HEK293 (cell line): ENCODE results near the gene EVL.

Source experiments
- CTCF ChIA-PET: fragments of 350-600 bp; formaldehyde crosslinking; extraction: SDS; loops from one replicate; lab custom pipeline; 2021; ENCODE audit warnings: antibody characterized with exemption; lab: Yijun Ruan, JAX
- POLR2A ChIA-PET: fragments of 300-600 bp; formaldehyde crosslinking; extraction: SDS; loops from one replicate; lab custom pipeline; 2020; ENCODE audit warnings: antibody characterized with exemption, inconsistent platforms; lab: Yijun Ruan, JAX
- H3K27ac ChIP-seq: fragments of 200-500 bp; sonication (Bioruptor generic); 2 replicates; pipeline ENCODE4 v1.5.1; 2014; ENCODE audit warnings: low read depth, low read length, control low read depth, inconsistent platforms; ENCODE audit errors: extremely low read depth
- H3K36me3 ChIP-seq, 2 experiments: fragments of 200-500 bp in 1 of 2; sonication (Bioruptor generic) in 1 of 2; 1 replicate in 1 of 2; 2 replicates in 1 of 2; pipeline ENCODE4 v1.5.1; 2014 to 2017; ENCODE audit warnings: inconsistent platforms in 2 of 2, low read length in 2 of 2; ENCODE audit not compliant: control insufficient read depth in 2 of 2, insufficient read depth in 1 of 2
- H3K4me1 ChIP-seq: fragments of 200-500 bp; sonication (Bioruptor generic); 2 replicates; pipeline ENCODE4 v1.5.1; 2014; ENCODE audit warnings: mild to moderate bottlenecking, low read length, inconsistent platforms; ENCODE audit not compliant: control insufficient read depth, insufficient read depth
- H3K4me3 ChIP-seq: 2 replicates; pipeline ENCODE4 v1.5.1; 2011; ENCODE audit warnings: low read depth, mild to moderate bottlenecking, control low read depth, low read length, moderate library complexity
- H3K9me3 ChIP-seq: fragments of 200-500 bp; sonication (Bioruptor generic); 2 replicates; pipeline ENCODE4 v1.5.1; 2014; ENCODE audit warnings: low read depth, low read length, inconsistent platforms; ENCODE audit not compliant: control insufficient read depth, insufficient read depth
- HOXC10 ChIP-seq: sonication (generic); formaldehyde crosslinking; IDR thresholded peaks from 2 replicates; pipeline ENCODE4 v1.8.1; 2023; ENCODE audit warnings: mild to moderate bottlenecking, missing genetic modification reagents
- IKZF3 ChIP-seq: fragments of 450-650 bp; IDR thresholded peaks from 2 replicates; pipeline ENCODE4 v1.5.0; 2018; ENCODE audit warnings: missing biosample characterization, mild to moderate bottlenecking, missing genetic modification characterization, moderate library complexity
- KLF7 ChIP-seq: fragments of 450-650 bp; formaldehyde crosslinking; IDR thresholded peaks from 2 replicates; pipeline ENCODE4 v1.5.1; 2016; ENCODE audit warnings: missing biosample characterization, missing genetic modification characterization, borderline replicate concordance
- MEIS1 ChIP-seq: sonication (generic); formaldehyde crosslinking; IDR thresholded peaks from 2 replicates; pipeline ENCODE4 v1.8.1; 2022; ENCODE audit warnings: missing genetic modification reagents, mild to moderate bottlenecking, borderline replicate concordance
- PATZ1 ChIP-seq: fragments of 450-650 bp; formaldehyde crosslinking; IDR thresholded peaks from 2 replicates; pipeline ENCODE4 v1.5.1; 2016; ENCODE audit warnings: missing biosample characterization, missing genetic modification characterization
- TCF7L2 ChIP-seq: IDR thresholded peaks from 2 replicates; pipeline ENCODE4 v1.6.1; 2011; ENCODE audit warnings: low read depth, mild to moderate bottlenecking, inconsistent platforms, low read length, moderate library complexity, borderline replicate concordance
- ZBTB44 ChIP-seq: fragments of 450-650 bp; IDR thresholded peaks from 2 replicates; pipeline ENCODE4 v1.5.1; 2018; ENCODE audit warnings: missing biosample characterization, mild to moderate bottlenecking, missing genetic modification characterization
- ZFP41 ChIP-seq: fragments of 450-650 bp; formaldehyde crosslinking; IDR thresholded peaks from 2 replicates; pipeline ENCODE4 v1.5.1; 2016; ENCODE audit warnings: missing biosample characterization, missing genetic modification characterization, borderline replicate concordance
- ZNF350 ChIP-seq: fragments of 450-650 bp; formaldehyde crosslinking; IDR thresholded peaks from 2 replicates; pipeline ENCODE4 v1.5.0; 2017; ENCODE audit warnings: missing biosample characterization, mild to moderate bottlenecking, missing genetic modification characterization
- ZNF394 ChIP-seq: fragments of 450-650 bp; formaldehyde crosslinking; IDR thresholded peaks from 2 replicates; pipeline ENCODE4 v1.5.1; 2016; ENCODE audit warnings: missing biosample characterization, missing genetic modification characterization, mild to moderate bottlenecking, moderate library complexity, borderline replicate concordance
- ZNF473 ChIP-seq: fragments of 450-650 bp; formaldehyde crosslinking; IDR thresholded peaks from 2 replicates; pipeline ENCODE4 v1.5.1; 2017; ENCODE audit warnings: missing biosample characterization, missing genetic modification characterization
- ZNF548 ChIP-seq: fragments of 450-650 bp; formaldehyde crosslinking; IDR thresholded peaks from 2 replicates; pipeline ENCODE4 v1.5.1; 2016; ENCODE audit warnings: missing biosample characterization, missing genetic modification characterization
- ZNF558 ChIP-seq: fragments of 450-650 bp; formaldehyde crosslinking; IDR thresholded peaks from 2 replicates; pipeline ENCODE4 v1.5.1; 2016; ENCODE audit warnings: missing biosample characterization, missing genetic modification characterization
- ZNF660 ChIP-seq: fragments of 450-650 bp; IDR thresholded peaks from 2 replicates; pipeline ENCODE4 v1.5.1; 2018; ENCODE audit warnings: missing biosample characterization, mild to moderate bottlenecking, missing genetic modification characterization
- ZNF664 ChIP-seq: fragments of 450-650 bp; formaldehyde crosslinking; IDR thresholded peaks from 2 replicates; pipeline ENCODE4 v1.5.1; 2016; ENCODE audit warnings: missing biosample characterization, missing genetic modification characterization
- ZNF704 ChIP-seq: fragments of 450-650 bp; formaldehyde crosslinking; IDR thresholded peaks from 2 replicates; pipeline ENCODE4 v1.5.1; 2016; ENCODE audit warnings: missing biosample characterization, missing genetic modification characterization
- ZSCAN16 ChIP-seq: fragments of 450-650 bp; formaldehyde crosslinking; IDR thresholded peaks from 2 replicates; pipeline ENCODE4 v1.5.1; 2016; ENCODE audit warnings: missing biosample characterization, missing genetic modification characterization
- TF ChIP-seq, protein P1 (sequence below): fragments of 450-650 bp; formaldehyde crosslinking; IDR thresholded peaks from 2 replicates; pipeline ENCODE4 v1.5.1; 2016; ENCODE audit warnings: missing biosample characterization, missing genetic modification characterization
- TF ChIP-seq, protein P2 (sequence below): fragments of 450-650 bp; formaldehyde crosslinking; IDR thresholded peaks from 2 replicates; pipeline ENCODE4 v1.5.1; 2016; ENCODE audit warnings: missing biosample characterization, missing genetic modification characterization
- TF ChIP-seq, protein P3 (sequence below): fragments of 450-650 bp; formaldehyde crosslinking; IDR thresholded peaks from 2 replicates; pipeline ENCODE4 v1.5.1; 2017; ENCODE audit warnings: missing biosample characterization, missing genetic modification characterization

Gene EVL

DNA sequence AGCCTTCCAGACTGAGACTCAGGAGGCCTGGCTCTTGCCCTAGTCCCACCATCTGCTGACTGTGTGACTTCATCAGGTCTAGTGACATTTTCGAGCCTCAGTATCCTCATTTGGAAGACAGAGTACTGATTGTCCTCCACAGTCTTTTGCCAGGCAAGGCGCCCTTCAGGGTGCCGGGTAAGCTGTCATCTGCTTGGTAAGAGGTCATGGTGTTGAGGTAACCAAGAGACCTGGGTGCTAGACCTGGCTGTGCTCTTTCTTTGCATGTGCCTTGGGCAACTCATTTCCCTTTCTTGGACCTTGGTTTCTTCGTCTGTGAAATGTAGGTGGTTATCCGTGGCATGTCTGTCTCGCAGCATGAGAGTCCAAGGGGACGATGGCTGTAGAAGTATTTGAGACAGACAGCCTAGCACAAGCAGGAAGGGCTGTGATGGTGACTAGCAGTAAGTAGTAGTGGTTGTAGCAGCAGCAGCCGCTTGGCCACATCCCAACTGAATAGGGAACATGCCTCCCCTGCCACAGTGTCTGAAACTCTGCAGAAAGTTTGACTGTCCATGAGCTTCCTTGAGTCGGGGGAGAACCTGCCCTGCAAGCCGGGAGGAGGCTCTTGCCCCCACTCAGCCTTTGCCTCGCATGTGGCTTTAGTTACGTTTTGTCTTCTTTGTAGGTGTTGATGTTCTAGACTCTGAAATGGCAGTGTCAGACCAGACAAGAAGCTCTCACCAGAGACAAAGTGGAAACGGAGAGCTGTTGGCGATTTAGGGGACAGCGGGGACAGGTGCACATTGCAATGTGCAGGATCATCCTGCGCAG is 40.3 kb downstream of the EVL start:
- H3K4me1 ChIP-seq = peaks cover 12% of the 10 kb centered on the region
- ChIA-PET CTCF (interaction anchor here (4.5 kb wide), 1 partner anchor 123 kb away, joined by 35 read pairs; no protein-coding TSS in a partner anchor), POLR2A (no interaction called here)
- H3K36me3 ChIP-seq = peaks cover 0 to 12% of the 10 kb centered on the region in 2 experiments; a peak in 2 of 3 replicates
- no peak overlapping the region for H3K27ac ChIP-seq
- H3K9me3 ChIP-seq = no peaks in the 10 kb centered on the region
- no peak for TF ChIP-seq ZSCAN16 (tag by site-specific recombination)
- no peak for TF ChIP-seq MEIS1 (CRISPR knock-in tag)
- TF ChIP-seq ZNF394 = no peak
- no peak for TF ChIP-seq ZBTB44 (tag by site-specific recombination)
- TF ChIP-seq HOXC10 = no peak
- no peak for TF ChIP-seq ZNF473 (tag by site-specific recombination)
- no peak for TF ChIP-seq ZNF704 (tag by site-specific recombination)
- no peak for TF ChIP-seq KLF7
- TF ChIP-seq ZNF664 (tag by site-specific recombination) = no peak
- TF ChIP-seq, protein P1, sequence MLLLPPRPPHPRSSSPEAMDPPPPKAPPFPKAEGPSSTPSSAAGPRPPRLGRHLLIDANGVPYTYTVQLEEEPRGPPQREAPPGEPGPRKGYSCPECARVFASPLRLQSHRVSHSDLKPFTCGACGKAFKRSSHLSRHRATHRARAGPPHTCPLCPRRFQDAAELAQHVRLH (tag by site-specific recombination) = no peak
- no peak for TF ChIP-seq ZNF660
- TF ChIP-seq, protein P2, sequence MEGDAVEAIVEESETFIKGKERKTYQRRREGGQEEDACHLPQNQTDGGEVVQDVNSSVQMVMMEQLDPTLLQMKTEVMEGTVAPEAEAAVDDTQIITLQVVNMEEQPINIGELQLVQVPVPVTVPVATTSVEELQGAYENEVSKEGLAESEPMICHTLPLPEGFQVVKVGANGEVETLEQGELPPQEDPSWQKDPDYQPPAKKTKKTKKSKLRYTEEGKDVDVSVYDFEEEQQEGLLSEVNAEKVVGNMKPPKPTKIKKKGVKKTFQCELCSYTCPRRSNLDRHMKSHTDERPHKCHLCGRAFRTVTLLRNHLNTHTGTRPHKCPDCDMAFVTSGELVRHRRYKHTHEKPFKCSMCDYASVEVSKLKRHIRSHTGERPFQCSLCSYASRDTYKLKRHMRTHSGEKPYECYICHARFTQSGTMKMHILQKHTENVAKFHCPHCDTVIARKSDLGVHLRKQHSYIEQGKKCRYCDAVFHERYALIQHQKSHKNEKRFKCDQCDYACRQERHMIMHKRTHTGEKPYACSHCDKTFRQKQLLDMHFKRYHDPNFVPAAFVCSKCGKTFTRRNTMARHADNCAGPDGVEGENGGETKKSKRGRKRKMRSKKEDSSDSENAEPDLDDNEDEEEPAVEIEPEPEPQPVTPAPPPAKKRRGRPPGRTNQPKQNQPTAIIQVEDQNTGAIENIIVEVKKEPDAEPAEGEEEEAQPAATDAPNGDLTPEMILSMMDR (tag by site-specific recombination) = no peak
- no peak for TF ChIP-seq IKZF3
- TF ChIP-seq TCF7L2 = no peak
- no peak for TF ChIP-seq ZFP41
- no peak for TF ChIP-seq ZNF548 (tag by site-specific recombination)
- TF ChIP-seq ZNF558 (tag by site-specific recombination) = no peak
- TF ChIP-seq, protein P3, sequence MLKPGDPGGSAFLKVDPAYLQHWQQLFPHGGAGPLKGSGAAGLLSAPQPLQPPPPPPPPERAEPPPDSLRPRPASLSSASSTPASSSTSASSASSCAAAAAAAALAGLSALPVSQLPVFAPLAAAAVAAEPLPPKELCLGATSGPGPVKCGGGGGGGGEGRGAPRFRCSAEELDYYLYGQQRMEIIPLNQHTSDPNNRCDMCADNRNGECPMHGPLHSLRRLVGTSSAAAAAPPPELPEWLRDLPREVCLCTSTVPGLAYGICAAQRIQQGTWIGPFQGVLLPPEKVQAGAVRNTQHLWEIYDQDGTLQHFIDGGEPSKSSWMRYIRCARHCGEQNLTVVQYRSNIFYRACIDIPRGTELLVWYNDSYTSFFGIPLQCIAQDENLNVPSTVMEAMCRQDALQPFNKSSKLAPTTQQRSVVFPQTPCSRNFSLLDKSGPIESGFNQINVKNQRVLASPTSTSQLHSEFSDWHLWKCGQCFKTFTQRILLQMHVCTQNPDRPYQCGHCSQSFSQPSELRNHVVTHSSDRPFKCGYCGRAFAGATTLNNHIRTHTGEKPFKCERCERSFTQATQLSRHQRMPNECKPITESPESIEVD (tag by site-specific recombination) = no peak
- TF ChIP-seq PATZ1 (tag by site-specific recombination) = no peak
- no peak for TF ChIP-seq ZNF350
- H3K4me3 ChIP-seq = no peak overlapping the region
